ENCODE measurements around the gene CAMK2A.

GRCh38 chr5:150242251-150242894 is 47.2 kb downstream of the CAMK2A start:
- TF ChIP-seq REST (IDR thresholded peaks at IDR 0.05; ENCODE audit: low read depth, low read length), result no peak
- TF ChIP-seq CTCF (IDR thresholded peaks at IDR 0.05), result no peak
- TF ChIP-seq MAX (IDR thresholded peaks at IDR 0.05; ENCODE audit: low read depth), result no peak
- TF ChIP-seq POLR2AphosphoS5 (IDR thresholded peaks at IDR 0.05; ENCODE audit: low read depth, low read length), result no peak
- TF ChIP-seq FOXM1 (IDR thresholded peaks at IDR 0.05; ENCODE audit: low read depth), result no peak
- no peak for TF ChIP-seq TEAD4 (IDR thresholded peaks at IDR 0.05; ENCODE audit: borderline replicate concordance, insufficient read depth)
- no peak for TF ChIP-seq MEF2A (IDR thresholded peaks at IDR 0.05; ENCODE audit: borderline replicate concordance, low read depth)
- no peak for TF ChIP-seq JUND (IDR thresholded peaks at IDR 0.05)
- no peak for TF ChIP-seq NRF1 (IDR thresholded peaks at IDR 0.05; ENCODE audit: low read depth, low read length)
- no peak for TF ChIP-seq SIN3A (IDR thresholded peaks at IDR 0.05; ENCODE audit: borderline replicate concordance, low read depth, low read length)
- TF ChIP-seq USF2 (IDR thresholded peaks at IDR 0.05; ENCODE audit: borderline replicate concordance, low read depth, low read length), result no peak
- no peak for TF ChIP-seq EP300 (IDR thresholded peaks at IDR 0.05; ENCODE audit: borderline replicate concordance in 1 of 2, low read depth in 1 of 2, low read length in 1 of 2)
